Liver (tissue), 2 donors: ENCODE measurements around the gene QSOX1.

Experiments used
- CTCF ChIP-seq: fragments of 150-350 bp; IDR thresholded peaks from 2 replicates; pipeline ENCODE4 v1.5.1; 2017; ENCODE audit warnings: improper control_type of control experiment, low read depth, low read length; ENCODE audit not compliant: missing input control
- REST ChIP-seq: IDR thresholded peaks from 2 replicates; pipeline ENCODE4 v1.6.1; 2016; ENCODE audit warnings: antibody characterized with exemption, mild to moderate bottlenecking
- donor health status: healthy.

- TF ChIP-seq CTCF (no peak), REST (no peak)
Measured at GRCh38 chr1:180151508-180151907, 3.2 kb upstream of the QSOX1 start.
